HG03175 (cell line): Measurements from ENCODE around the gene NDE1.
"Not testable (repeated sequence)": the region's sequence is repeated elsewhere in the genome, so short reads cannot be mapped to it uniquely, and the experiment has no call there.

Source experiments
- ATAC-seq: cut with Tn5 transposase; IDR thresholded peaks from one replicate; pipeline ENCODE4 v1.9.1; 2021; ENCODE audit warnings: mild to moderate bottlenecking, moderate library complexity; ENCODE audit not compliant: unreplicated experiment

The NDE1 gene

GRCh38 chr16:15650019-15650697 is at the start of gene NDE1:
Gene NDE1 (plus strand): TSS chr16:15650245. CDS start chr16:15664779, 14,534 bp downstream.
- peak; percentile 85 for ATAC-seq

GRCh38 chr16:15601212-15601879 is 48.7 kb upstream of the NDE1 start:
- ATAC-seq: no peak

- no peak for ATAC-seq
Measured at GRCh38 chr16:15602285-15603044, 47.6 kb upstream of the NDE1 start.

- ATAC-seq: no peak
Measured at GRCh38 chr16:15604460-15605440, 45.3 kb upstream of the NDE1 start.

- no peak for ATAC-seq
Measured at GRCh38 chr16:15605839-15606517, 44.1 kb upstream of the NDE1 start.

GRCh38 chr16:15606518-15607220 is 43.4 kb upstream of the NDE1 start:
- no peak for ATAC-seq

GRCh38 chr16:15607221-15607699 is 42.8 kb upstream of the NDE1 start:
- ATAC-seq: not testable (repeated sequence)

GRCh38 chr16:15607700-15608396 is 42.2 kb upstream of the NDE1 start:
- no peak for ATAC-seq

GRCh38 chr16:15608398-15609285 is 41.4 kb upstream of the NDE1 start:
- no peak for ATAC-seq

- no peak for ATAC-seq
Measured at GRCh38 chr16:15609286-15609649, 40.8 kb upstream of the NDE1 start.

- ATAC-seq: no peak
Measured at GRCh38 chr16:15610369-15610871, 39.6 kb upstream of the NDE1 start.

GRCh38 chr16:15611610-15612009 is 38.4 kb upstream of the NDE1 start:
- no peak for ATAC-seq

GRCh38 chr16:15613676-15614075 is 36.4 kb upstream of the NDE1 start:
- ATAC-seq: no peak

- no peak for ATAC-seq
Measured at GRCh38 chr16:15616012-15616411, 34.0 kb upstream of the NDE1 start.

GRCh38 chr16:15616475-15617165 is 33.4 kb upstream of the NDE1 start:
- no peak for ATAC-seq

GRCh38 chr16:15617901-15618300 is 32.1 kb upstream of the NDE1 start:
- no peak for ATAC-seq

GRCh38 chr16:15618392-15618791 is 31.7 kb upstream of the NDE1 start:
- ATAC-seq: no peak
